CD4-positive, alpha-beta T cell treated with Interleukin-2 at 100 ng/mL for 4 hours (primary cell): Measurements from ENCODE around the gene DCAF11.
"Not testable (repeated sequence)": the region's sequence is repeated elsewhere in the genome, so short reads cannot be mapped to it uniquely, and the experiment has no call there.

Source experiments
- DNase-seq: peaks from one replicate; pipeline ENCODE4 v3.0.0-alpha.2; 2020; ENCODE audit warnings: low spot score

DCAF11 gene

GRCh38 chr14:24096545-24097181 is 17.9 kb upstream of the DCAF11 start:
- DNase-seq, result no peak

GRCh38 chr14:24098229-24098926 is 16.2 kb upstream of the DCAF11 start:
- DNase-seq, result no peak

- no peak for DNase-seq
Observed at GRCh38 chr14:24098927-24099813, 15.4 kb upstream of the DCAF11 start.

GRCh38 chr14:24100197-24100981 is 14.2 kb upstream of the DCAF11 start:
- no peak for DNase-seq

DNA sequence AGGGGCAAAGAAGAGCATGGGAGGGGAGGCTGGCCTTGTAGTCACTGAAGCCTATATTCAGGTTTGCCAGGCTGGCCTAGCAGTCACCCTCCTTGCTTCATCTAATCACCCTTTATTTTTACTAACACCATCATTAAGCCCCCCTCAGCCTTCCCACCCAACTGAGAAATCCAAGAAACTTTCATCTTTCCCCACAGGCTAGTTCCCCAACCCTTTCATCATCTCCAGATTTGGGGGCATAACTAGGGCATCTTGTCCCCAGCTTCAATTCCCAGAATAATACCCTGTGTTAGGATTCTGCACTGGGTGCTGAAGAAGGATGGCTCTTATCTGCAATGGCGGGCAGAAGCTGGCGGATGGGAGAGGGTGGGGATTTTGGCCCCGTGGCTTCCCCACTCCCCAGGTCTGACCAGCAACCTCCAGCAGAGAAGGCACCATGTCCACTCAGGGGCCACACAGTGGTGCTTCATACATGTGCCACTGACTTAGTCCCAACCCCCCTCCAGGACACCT is 13.5 kb upstream of the DCAF11 start:
- no peak for DNase-seq

DNA sequence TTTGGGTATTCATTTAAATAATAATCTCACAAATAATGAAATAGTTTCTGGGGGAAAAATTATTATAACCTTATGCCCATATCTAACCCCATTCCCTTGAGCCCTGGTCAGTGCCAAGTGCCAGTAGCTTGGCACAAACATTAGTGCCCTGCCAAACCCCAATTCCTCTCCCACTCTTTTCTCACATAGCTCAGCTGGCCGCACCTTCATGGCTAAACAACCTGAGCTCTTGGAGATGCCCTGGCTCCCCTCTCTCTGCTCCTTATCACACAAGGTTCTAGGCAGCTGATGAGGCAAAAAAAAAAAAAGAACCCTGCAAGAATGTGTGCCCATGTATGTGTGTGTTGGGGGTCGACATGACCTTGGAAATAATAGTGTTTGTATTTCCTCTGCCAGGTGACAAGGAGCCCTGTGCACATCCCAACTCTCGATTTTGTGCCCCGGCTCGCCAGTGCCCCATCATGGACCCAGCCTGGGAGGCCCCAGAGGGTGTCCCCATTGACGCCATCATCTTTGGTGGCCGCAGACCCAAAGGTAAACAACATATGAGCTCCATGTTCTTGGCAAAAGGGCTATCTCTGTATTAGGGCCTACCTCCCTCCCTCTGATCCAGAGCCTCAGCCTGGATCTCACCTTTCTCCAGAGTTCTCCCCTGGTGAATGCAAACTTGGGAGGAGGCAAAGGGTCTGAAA is 12.1 kb upstream of the DCAF11 start:
- DNase-seq, result no peak

DNA sequence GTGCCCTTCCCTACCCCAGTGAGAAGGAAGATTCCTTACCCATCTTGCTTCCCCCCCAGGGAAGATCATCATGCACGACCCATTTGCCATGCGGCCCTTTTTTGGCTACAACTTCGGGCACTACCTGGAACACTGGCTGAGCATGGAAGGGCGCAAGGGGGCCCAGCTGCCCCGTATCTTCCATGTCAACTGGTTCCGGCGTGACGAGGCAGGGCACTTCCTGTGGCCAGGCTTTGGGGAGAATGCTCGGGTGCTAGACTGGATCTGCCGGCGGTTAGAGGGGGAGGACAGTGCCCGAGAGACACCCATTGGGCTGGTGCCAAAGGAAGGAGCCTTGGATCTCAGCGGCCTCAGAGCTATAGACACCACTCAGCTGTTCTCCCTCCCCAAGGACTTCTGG is 11.1 kb upstream of the DCAF11 start:
- no peak for DNase-seq

- not testable (repeated sequence) for DNase-seq
Observed at GRCh38 chr14:24105609-24106239, 8.9 kb upstream of the DCAF11 start.

- no peak for DNase-seq
Observed at GRCh38 chr14:24106672-24107271, 7.8 kb upstream of the DCAF11 start.

DNA sequence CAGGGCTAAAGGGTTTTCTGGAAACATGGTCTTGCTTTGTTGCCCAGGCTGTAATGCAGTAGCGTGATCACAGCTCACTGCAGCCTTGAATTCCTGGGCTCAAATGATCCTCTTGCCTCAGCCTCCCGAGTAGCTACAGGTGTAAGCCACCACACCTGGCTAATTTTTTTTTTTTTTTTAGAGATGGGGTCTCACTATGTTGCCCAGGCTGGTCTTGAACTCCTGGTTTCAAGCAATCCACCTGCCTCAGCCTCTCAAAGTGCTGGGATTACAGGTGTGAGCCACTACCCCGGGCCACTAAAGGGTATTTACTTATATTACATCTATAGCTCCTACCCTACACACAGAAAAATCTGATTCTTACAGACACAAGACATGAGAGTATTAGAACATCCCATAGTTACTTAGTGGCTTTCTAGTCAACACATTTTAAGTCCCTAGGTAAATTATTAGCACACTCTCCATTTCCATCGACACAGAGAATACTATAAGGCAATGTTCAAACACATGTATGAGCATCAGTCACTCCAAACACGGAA is 6.2 kb upstream of the DCAF11 start:
- DNase-seq, result no peak

- DNase-seq, result no peak
Observed at GRCh38 chr14:24110060-24110459, 4.5 kb upstream of the DCAF11 start.

DNA sequence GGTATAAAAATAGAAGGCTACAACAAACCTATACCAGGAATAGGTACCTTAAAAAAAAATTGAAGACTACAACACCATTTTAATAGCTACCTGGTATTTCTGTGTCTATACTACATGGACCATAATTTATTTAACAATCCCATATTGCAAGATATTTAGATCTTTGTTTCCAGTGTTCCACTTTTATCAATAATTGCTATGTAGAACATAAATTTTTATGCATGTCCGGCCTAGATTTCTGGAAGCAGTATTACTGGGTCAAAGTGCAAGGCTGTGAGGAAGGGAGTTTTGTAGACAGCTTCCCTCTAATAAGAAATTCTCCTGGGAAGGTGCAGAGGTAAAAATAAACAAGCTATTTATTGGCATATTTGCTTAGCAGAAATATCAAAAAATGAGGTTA is 4.1 kb upstream of the DCAF11 start:
- no peak for DNase-seq

GRCh38 chr14:24113379-24113800 is 1.2 kb upstream of the DCAF11 start:
- DNase-seq, result no peak

DNA sequence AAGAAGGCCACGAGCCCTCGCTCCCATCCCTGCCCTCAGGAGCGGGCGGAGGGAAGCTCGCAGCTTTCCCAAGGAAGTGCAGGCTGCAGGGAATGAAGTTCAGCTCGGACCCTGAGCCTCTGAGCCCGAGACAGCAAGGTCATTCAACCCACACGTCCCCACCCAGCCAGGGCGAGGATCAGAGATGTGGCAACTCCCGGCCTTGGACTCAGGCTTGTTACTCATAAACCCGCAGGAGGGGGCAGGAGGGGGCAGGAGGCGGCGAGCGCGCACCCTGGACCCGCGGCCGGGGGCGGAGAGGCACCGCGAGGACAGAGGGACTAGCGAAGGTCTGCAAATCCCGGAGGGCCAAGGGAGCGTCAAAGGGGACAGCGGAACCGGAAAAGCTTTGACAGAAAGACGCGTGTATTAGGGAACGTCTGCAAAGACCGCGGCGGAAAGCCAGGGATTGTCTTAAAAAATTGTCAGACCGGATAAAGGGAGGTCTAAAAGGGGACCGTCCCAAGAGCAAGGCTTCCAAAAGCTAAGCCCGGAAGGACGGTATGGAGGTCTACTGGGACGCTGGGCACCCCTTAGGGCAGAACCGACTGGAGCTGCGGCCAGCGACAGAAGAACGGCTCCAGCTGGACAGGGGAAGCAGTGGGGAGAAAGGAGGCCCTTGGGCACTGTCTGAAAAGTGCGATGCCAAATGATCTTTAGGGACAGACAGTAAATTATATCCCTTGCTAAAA is 611 bp upstream of the DCAF11 start:
- DNase-seq, result peak; percentile 80

DNA sequence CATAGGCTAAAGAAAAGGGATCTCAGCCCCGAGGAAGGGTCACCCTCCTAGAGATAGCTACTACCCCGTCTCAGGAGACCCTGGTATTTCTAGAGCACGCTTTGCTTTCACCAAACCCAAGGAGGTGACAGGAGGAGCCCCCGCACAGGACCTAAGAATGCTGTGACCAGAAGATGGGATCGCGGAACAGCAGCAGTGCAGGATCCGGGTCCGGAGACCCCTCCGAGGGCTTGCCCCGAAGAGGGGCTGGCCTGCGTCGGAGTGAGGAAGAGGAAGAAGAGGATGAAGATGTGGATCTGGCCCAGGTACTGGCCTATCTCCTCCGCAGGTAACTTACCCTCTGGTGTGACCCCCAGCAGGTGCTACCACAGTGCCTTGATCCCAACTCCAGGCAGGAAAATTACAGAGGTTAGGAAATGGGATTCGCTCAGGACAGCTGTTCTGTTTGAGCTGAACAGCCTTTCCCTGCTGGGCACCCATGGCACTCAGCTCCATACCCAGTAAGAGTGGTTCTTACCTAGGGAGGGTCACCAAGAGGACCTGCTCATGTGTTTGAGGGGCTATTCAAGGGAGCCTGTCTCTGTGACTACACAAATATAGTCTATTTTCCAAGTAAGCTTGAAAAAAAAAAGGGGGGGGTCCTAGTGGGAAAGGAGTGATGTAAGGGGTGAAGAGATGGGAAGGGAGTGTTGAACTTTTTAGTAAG is 998 bp downstream of the DCAF11 start:
- DNase-seq, result no peak

DNA sequence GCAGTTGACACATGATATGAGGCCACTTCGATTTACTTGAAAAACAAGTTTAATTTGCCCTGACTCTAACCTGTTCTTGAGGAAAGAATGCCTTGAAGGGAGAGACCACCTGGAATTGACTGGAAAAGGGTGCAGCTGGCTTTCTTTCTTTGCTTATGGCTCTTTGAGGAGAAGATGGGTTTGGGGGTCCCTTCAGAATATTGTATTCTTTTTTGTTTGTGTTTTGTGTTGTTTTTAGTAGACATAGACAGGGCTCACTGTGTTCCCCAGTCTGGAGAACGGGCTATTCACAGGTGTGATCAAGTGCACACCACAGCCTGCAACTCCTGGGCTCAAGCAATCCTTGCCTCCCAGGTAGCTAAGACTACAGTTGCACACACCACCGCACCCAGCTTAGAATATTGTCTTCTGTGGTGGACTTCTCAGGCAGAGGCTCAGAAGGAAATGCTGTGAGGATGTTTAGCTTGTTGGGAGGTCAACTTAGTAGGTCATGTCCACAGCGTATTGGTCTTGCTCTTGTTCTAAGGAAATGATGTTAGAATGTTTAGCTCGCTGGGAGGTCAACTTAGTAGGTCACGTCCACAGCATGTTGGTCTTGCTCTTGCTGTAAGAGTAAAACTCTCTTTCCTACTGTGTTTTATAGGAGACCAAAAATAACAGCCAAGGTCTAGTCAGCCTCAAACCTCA is 1.7 kb downstream of the DCAF11 start:
- DNase-seq, result no peak

DNA sequence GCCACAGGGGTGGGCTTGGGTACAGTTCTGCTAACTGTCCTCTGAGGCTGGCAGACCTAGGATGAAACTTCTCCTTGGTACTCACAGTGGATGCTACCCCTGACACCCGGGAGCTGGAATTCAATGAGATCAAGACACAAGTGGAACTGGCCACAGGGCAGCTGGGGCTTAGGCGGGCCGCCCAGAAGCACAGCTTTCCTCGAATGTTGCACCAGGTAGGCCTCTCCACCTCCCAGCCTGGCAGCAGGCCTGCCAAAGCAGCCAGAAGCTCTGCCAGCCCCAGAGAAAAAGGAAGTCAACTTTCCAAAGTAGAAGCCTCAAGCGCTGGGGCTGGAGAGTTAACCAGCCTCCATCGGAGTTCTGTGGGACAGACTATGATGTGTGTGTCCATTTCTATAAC is 2.6 kb downstream of the DCAF11 start:
- no peak for DNase-seq

DNA sequence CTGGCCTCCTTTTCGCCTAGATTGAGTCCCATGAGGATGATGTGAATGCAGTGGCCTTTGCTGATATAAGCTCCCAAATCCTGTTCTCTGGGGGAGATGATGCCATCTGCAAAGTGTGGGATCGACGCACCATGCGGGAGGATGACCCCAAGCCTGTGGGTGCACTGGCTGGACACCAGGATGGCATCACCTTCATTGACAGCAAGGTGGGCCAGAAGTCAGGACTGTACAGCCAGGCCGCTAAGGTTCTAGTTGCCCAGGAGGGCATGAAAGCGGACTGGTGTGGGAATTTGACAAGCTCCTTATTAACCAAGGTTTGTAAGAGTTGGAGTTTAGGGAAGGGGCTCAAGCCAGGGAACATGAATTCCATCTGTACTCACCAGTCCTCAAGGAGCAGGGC is 5.1 kb downstream of the DCAF11 start:
- no peak for DNase-seq
